ENCODE measurements around the gene ST3GAL2. TPM values are rescaled to one million over a fixed set of nuclear protein-coding genes. Genes with fewer than 3 reads are reported as not detected.

Gene ST3GAL2
- total RNA-seq, 1 experiment from 2014 or later: 9.7 TPM

DNA sequence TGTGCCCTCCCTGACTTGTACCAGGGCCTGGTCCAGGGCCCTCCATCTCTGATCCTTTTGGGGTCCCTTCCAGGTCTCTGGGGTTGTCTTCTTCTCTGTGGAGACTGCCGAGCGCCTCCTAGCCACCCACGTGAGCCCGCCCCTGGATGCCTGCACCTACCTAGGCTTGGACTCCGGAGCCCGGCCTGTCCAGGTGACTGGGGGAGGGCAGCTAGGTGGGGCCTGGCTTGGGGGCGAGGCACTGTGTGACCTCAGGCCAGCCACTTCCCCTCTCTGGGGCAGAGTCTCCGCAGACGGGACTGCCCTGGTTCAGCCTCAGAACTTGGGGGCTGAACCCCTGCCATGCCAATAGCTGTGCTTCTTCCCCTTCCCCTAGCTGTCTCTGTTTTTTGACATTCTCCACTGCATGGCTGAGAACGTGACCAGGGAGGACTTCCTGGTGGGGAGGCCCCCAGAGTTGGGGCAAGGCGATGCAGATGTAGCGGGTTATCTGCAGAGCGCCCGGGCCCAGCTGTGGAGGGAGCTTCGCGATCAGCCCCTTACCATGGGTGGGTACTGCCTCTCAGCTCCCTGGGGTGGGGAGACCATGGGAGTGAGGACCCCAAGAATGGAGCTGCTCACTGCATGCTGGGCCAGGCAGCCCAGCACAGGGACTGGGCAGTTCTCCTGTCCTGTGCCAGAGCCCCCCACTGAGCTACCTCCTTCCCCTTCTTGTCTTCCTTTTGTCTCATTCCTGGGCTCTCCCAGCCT lies 30.1 kb upstream of the ST3GAL2 start:
- Mint-ChIP-seq H3K36me3 (ENCODE audit: insufficient read depth, unreplicated experiment) (peaks cover 16% of the 10 kb centered on the region), H3K27ac (ENCODE audit: unreplicated experiment) (no peak overlapping the region), H3K4me1 (ENCODE audit: low read depth, unreplicated experiment) (no peaks in the 10 kb centered on the region), H3K9me3 (ENCODE audit: low read depth, unreplicated experiment) (no peaks in the 10 kb centered on the region), H3K4me3 (ENCODE audit: low read depth, unreplicated experiment) (no peak overlapping the region), H3K27me3 (ENCODE audit: unreplicated experiment) (no peaks in the 10 kb centered on the region)
- TF ChIP-seq, protein P1, sequence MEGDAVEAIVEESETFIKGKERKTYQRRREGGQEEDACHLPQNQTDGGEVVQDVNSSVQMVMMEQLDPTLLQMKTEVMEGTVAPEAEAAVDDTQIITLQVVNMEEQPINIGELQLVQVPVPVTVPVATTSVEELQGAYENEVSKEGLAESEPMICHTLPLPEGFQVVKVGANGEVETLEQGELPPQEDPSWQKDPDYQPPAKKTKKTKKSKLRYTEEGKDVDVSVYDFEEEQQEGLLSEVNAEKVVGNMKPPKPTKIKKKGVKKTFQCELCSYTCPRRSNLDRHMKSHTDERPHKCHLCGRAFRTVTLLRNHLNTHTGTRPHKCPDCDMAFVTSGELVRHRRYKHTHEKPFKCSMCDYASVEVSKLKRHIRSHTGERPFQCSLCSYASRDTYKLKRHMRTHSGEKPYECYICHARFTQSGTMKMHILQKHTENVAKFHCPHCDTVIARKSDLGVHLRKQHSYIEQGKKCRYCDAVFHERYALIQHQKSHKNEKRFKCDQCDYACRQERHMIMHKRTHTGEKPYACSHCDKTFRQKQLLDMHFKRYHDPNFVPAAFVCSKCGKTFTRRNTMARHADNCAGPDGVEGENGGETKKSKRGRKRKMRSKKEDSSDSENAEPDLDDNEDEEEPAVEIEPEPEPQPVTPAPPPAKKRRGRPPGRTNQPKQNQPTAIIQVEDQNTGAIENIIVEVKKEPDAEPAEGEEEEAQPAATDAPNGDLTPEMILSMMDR (IDR thresholded peaks at IDR 0.05; ENCODE audit: unreplicated experiment): no peak
- CTCF ChIA-PET: no interaction called here
- intact Hi-C loops (cut with micrococcal nuclease; ENCODE audit: unreplicated experiment): no loop called here
- no peak for DNase-seq
- no TSS peak for BruUV-seq (replicated peaks)

DNA sequence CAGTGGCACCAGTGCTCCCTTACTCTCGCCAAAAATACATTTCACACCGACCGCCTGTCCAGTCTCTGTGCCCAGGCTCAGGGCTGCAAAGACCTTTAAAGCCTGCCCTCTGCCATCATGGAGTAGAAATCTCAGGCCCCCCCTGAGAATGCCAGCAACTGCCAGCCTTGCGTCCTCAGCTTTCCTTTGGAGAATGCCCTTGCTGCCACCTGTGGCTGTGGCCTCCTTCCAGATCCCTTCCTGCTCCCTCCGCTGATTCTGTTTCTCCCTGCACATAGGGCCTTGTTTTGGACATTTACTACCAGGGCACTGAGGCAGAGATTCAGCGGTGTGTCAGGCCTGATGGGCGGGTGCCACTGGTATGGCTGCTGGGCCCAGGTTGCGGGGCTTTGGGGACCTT lies 28.7 kb upstream of the ST3GAL2 start:
- no TSS peak for BruUV-seq (replicated peaks)
- Mint-ChIP-seq H3K4me1 (ENCODE audit: low read depth, unreplicated experiment) (no peaks in the 10 kb centered on the region), H3K27me3 (ENCODE audit: unreplicated experiment) (no peaks in the 10 kb centered on the region), H3K36me3 (ENCODE audit: insufficient read depth, unreplicated experiment) (peaks cover 5% of the 10 kb centered on the region), H3K27ac (ENCODE audit: unreplicated experiment) (no peak overlapping the region), H3K9me3 (ENCODE audit: low read depth, unreplicated experiment) (no peaks in the 10 kb centered on the region), H3K4me3 (ENCODE audit: low read depth, unreplicated experiment) (no peak overlapping the region)
- TF ChIP-seq, protein P1 (IDR thresholded peaks at IDR 0.05; ENCODE audit: unreplicated experiment): no peak
- intact Hi-C loops (cut with micrococcal nuclease; ENCODE audit: unreplicated experiment): no loop called here
- DNase-seq: no peak
- CTCF ChIA-PET: interaction anchor here (0.9 kb wide), 1 partner anchor 9 kb away, joined by 4 read pairs; no protein-coding TSS in a partner anchor

DNA sequence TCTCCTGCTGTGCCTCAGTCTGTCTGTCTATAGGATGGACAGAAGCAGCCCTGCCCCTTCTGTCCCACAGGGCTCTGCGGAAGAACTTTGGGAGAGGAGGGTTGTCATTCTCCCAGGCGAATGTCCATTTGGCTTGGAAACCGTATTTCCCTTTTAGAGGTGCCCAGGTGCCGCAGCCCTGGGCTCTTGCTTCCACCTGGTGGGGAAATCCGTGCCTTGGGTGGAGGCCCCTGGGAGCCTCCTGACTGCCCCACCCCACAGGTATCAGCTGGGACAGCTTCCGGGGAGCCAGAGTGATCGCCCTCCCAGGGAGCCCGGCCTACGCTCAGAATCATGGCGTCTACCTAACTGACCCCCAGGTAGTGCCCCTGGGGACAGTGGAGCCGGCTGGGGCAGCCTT lies 28.2 kb upstream of the ST3GAL2 start:
- no peaks in the 10 kb centered on the region for H3K9me3 Mint-ChIP-seq (ENCODE audit: low read depth, unreplicated experiment)
- CTCF ChIA-PET: interaction anchor here (0.9 kb wide), 1 partner anchor 9 kb away, joined by 4 read pairs; no protein-coding TSS in a partner anchor
- BruUV-seq (replicated peaks): no TSS peak
- H3K27ac Mint-ChIP-seq (ENCODE audit: unreplicated experiment): no peak overlapping the region
- TF ChIP-seq, protein P1 (IDR thresholded peaks at IDR 0.05; ENCODE audit: unreplicated experiment): no peak
- H3K4me1 Mint-ChIP-seq (ENCODE audit: low read depth, unreplicated experiment): no peaks in the 10 kb centered on the region
- peaks cover 5% of the 10 kb centered on the region for H3K36me3 Mint-ChIP-seq (ENCODE audit: insufficient read depth, unreplicated experiment)
- H3K27me3 Mint-ChIP-seq (ENCODE audit: unreplicated experiment): no peaks in the 10 kb centered on the region
- intact Hi-C loops (cut with micrococcal nuclease; ENCODE audit: unreplicated experiment): no loop called here
- no peak overlapping the region for H3K4me3 Mint-ChIP-seq (ENCODE audit: low read depth, unreplicated experiment)
- DNase-seq: no peak

DNA sequence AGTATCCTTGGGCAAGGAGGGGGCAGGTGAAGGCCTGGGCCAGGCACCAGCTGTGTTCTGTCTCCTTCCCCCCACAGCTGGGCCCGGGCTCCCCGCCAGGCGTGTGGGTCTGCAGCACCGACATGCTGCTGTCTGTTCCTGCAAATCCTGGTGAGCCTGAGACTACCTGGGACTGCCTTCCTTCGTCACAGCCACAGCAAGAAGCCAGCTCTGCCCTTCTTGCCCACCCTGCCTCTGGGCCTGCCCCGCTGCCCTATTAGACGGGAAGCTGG lies 27.8 kb upstream of the ST3GAL2 start:
- CTCF ChIA-PET: no interaction called here
- DNase-seq: no peak
- TF ChIP-seq, protein P1 (IDR thresholded peaks at IDR 0.05; ENCODE audit: unreplicated experiment): no peak
- no peaks in the 10 kb centered on the region for H3K27me3 Mint-ChIP-seq (ENCODE audit: unreplicated experiment)
- H3K4me1 Mint-ChIP-seq (ENCODE audit: low read depth, unreplicated experiment): no peaks in the 10 kb centered on the region
- H3K36me3 Mint-ChIP-seq (ENCODE audit: insufficient read depth, unreplicated experiment): peaks cover 5% of the 10 kb centered on the region
- no TSS peak for BruUV-seq (replicated peaks)
- no peaks in the 10 kb centered on the region for H3K9me3 Mint-ChIP-seq (ENCODE audit: low read depth, unreplicated experiment)
- intact Hi-C loops (cut with micrococcal nuclease; ENCODE audit: unreplicated experiment): no loop called here
- no peak overlapping the region for H3K27ac Mint-ChIP-seq (ENCODE audit: unreplicated experiment)
- no peak overlapping the region for H3K4me3 Mint-ChIP-seq (ENCODE audit: low read depth, unreplicated experiment)
